GM12892 (cell line): Measurements from ENCODE around the gene MOXD1.

Source experiments
- POLR2A ChIP-seq: IDR thresholded peaks from 2 replicates; pipeline ENCODE4 v1.6.1; 2011; ENCODE audit warnings: low read depth, low read length, control low read depth
- POLR2AphosphoS5 ChIP-seq: IDR thresholded peaks from 2 replicates; pipeline ENCODE4 v1.6.1; 2011; ENCODE audit warnings: low read depth, low read length, control low read depth
- TAF1 ChIP-seq: IDR thresholded peaks from 2 replicates; pipeline ENCODE4 v1.6.1; 2011; ENCODE audit warnings: low read depth, mild to moderate bottlenecking, control low read depth, low read length, borderline replicate concordance

DNA sequence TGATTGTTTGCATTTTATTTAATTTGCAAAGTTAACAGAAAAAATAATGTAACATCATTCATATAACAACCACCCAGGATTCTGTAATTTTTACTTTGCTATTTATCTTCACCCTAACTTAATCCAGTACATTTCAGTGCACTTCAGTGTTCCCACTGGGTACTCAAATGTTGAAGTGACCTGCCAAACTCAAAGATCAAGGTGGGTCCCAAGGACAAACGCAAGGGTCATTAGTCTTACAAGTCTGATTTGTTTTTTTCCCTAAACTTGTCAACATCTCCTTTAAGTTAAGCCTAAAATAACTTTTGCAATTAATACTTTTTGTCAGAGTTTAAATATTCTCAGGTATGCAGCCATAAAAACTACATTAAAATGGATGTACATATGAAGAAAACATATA is 53.0 kb downstream of the MOXD1 start:
- no peak for TF ChIP-seq POLR2A
- TF ChIP-seq POLR2AphosphoS5 = no peak
- no peak for TF ChIP-seq TAF1
